ENCODE results near the gene ADARB2.

ADARB2 gene

DNA sequence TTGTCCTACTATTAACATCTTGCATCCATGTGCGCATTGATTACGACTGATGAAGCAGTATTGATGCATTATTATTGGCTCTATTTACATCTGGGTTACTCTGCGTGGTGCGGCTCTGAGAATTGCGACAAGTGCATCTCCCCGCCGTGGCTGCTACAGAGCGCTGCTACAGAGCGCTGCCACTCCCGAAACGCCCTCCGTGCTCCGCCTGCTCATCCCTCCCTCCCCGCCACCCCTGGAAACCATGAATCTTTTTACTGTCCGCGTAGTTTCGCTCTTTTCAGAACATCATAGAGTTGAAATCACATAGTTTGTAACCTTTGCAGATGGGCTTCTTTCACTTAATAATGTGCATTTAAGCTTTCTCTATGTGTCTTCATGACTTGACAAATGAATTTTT, 74.1 kb downstream of the ADARB2 start:
- no peak for DNase-seq (ENCODE audit: low read depth)

DNA sequence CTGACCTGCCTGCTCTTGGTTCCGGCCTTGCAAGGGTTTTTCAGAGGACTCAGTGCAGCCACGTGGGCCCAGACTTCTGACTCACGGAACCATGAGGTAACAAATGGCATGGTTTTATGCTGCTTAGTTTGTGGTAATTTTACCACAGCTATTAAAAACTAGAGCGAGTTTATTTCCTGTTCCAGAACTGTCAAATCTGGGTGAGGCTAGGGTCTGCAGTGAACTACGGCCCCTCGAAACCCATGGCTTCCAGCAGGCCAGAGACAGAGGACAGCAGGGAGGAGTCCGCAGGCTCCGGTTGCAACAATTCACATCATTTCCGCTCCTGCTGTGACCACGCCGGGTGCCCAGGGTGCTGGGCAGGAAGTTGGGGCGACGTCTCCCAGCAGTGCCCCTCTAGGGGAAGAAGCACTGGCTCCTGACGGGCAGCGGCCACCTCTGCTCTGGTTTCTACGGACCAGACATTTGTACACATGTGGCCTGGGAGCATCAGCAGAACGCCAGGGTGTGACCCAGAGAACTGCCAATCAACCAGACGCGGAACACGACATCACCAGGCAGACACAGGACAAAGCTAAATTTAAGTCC, 74.8 kb downstream of the ADARB2 start:
- DNase-seq (ENCODE audit: low read depth), result no peak

DNA sequence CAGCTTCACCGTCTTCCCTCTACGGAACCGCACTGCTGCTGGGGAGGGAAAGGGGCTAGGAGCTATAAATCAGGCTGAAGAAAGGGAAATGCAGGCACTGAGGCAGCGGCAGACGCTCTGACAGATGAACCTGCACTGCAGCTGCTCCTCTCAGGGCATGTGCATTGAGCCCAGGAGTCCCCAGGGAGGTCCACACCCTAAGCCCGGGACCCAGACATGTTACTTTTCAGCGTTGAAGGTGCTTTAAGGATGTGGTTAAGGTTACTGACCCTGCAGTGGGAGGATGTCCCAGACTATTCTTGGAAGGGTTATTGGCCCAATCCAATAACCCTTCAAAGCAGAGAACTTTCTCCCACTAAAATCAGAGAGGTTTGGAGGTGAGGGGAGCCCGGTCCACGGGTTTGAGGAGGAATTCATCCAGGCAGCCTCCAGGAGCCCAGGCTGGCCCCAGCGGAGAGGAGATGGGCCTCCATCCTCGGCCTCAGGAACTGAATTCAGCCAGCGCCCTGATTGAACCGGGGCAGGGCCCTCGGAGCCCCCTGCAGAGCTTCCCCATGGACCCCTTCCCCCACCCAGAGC, 75.4 kb downstream of the ADARB2 start:
- no peak for DNase-seq (ENCODE audit: low read depth)

DNA sequence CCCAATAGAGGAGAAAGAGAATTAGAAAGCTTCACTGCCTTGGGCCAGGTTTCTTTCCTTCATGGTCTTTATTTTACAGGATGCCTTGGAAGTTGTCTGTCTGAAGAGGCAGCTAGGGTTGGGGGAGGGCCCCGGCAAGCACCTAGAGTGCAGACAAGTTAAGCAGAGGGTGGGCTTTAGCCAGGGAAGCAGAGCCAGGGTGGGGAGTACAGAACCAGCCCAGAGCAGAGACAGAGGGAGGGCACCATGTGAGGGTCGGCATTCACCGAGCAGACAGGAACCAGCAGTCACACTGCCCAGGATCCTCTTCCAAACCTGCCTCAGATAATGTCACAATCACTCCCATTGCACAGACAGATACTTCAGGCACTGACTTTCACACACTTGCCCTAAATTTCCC, 75.9 kb downstream of the ADARB2 start:
- DNase-seq (ENCODE audit: low read depth), result no peak

DNA sequence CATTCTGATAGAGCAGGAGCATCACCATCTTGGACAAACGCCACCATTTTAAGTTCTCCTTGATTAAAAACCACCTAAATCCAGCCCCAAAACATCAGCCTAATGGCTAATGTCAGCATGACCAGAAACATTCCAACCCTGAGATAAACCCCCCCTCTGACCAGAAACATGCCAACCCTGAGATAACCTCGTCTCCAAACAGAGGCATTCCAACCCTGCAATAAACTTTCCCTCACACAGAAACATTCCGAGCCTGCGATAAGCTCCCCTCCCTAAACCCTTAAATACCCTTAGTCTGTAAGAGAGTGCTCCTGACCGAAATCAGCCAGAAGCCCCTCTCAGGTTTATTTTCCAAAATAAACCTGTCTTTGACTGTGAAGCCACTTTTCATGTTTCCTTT, 76.5 kb downstream of the ADARB2 start:
- no peak for DNase-seq (ENCODE audit: low read depth)

DNA sequence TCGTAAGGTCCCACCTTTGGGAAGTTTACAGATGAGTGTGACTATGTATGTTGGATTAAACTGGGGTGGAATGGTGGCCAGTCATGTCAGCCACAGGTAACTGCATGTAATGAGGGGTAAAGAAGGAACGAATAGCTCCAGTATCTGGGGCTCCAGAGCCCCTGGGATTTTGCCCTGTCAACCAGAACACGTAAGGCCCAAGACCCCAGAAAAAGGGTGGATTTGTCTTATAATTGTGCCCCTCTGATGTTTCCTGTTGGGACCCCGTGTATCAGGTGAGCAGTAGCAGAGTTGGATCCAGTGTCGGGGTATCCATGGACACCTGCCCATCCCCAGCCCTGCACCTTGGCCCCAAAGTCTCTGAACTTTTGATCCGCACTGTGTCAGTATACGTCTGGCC, 76.9 kb downstream of the ADARB2 start:
- DNase-seq (ENCODE audit: low read depth), result no peak

DNA sequence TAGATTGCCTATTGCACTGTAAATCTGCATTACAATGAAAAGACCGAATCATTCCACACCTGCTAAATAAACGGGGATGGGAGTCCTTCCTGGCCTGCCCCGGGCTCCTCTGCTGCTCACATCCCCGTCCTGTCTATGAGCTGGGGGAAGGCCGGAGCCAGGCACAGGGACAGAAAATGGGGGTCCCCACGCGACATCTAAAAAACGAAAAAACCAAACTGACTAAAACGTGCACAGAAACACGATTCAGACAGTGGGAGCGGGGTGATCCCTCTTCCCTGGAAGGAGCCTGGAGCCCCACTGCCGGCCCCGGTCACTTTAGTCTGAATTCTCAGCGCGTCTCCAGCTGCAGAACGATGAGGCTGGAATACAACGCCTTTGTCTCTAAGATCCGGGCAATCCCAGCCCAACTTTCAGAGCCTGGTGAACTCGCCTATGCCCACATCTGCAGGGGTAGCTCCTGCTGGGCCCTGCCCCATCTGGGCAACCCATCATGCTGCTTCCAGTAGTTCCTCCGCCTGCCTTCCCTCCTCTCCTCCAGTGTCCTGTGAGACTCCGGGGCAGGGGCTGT, 78.0 kb downstream of the ADARB2 start:
- no peak for DNase-seq (ENCODE audit: low read depth)

DNA sequence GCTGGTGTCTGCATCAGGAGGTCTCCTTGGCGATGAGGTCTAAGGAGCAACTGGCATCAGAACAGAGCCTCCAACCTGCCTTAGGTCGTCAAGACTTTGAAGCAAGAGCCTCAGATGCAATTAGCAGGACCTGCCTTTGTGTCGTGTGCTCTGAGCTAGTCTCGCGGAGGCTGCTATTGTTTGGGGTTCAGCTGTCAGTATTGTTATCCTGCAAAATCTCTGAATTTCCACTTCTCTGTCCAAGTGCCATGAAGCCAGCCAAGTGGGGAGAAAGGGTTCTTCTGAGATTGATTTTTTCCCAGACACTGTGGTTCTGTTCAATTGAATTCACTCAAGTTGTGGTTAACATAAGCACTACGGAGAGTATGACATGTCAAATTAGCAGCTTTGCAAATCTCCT, 78.7 kb downstream of the ADARB2 start:
- DNase-seq (ENCODE audit: low read depth), result no peak

DNA sequence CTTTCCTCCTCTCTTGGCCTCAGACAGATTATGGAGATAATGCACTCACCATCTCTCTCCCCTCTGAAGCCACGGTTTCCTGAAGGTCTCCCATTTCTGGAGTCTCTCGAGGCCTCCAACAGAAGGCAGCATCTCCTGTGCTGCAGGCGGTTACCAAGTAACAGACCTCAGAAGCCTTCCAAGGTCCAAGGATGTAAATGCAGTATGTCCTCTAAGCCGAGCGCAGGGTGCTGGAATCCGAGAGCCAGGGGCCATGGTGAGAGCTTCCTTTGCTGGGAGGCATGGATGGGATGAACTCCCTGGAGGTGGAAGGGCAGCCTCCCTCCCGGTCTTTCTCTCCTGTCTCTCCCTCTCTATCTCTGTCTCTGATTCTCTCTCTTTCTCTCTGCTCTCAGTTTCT, 79.8 kb downstream of the ADARB2 start:
- DNase-seq (ENCODE audit: low read depth), result no peak

DNA sequence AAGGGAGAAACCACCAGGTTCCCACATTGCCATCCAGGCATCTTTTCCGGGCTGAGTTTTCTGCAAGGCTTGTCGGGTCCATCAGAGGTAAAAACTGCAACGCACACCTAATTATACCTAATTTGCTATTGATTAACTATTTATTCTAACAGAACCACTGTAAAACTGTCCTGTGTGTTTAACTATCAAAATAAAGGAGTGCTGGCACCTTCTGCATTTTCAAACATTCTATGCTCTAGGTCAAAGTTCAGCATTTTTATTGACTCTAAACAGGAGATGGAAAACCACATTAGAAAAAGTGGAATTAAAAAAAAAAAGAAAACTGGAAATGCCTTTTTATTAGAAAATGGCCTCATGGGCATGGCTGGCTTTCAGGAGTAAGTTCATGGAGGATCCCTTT, 82.0 kb downstream of the ADARB2 start:
- no peak for DNase-seq (ENCODE audit: low read depth)

DNA sequence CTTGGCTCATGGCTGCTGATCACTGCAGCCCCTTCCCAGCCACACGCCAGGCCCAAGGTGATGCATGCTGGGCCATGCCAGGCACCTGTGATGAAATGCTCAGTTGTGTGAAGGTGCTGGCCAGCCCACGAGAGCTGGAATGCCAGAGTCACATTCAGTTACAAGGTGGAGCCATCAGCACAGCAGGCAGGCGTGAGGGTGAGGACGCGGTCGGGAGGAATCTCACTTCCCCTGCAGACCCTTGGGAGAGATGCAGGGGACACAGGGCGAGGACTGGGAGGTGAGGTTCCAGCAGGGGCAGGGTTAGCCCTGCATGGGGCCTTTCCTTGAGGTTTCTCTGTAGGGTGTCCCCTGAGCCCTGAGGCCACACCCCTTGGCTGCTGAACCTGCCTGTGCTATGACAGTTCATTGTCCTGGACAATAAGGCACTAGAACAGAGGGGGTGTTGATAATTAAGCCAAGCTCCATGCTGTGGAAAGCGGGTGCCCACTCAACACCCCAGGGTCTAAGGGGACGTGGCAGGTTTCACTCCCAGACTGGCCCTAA, 82.4 kb downstream of the ADARB2 start:
- no peak for DNase-seq (ENCODE audit: low read depth)

DNA sequence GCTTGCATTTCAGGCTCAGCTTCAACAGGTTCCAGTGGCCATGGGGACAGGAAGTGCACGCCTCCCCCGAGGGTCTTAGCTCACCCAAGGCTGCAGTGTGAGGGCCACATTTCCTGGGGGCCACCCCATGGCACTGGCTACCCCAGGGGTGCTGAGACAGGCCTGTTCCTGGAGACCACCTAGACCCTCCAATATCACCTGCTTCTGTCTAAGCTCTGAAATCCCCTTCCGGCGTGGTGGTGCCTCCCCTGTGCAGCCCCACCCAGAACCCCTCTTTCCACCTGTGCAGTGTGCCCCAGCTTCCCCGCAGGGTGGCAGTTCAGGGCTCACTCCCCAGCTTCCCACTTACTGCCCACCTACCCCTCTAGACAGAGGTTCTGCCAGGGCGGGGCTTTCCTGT, 83.1 kb downstream of the ADARB2 start:
- no peak for DNase-seq (ENCODE audit: low read depth)

DNA sequence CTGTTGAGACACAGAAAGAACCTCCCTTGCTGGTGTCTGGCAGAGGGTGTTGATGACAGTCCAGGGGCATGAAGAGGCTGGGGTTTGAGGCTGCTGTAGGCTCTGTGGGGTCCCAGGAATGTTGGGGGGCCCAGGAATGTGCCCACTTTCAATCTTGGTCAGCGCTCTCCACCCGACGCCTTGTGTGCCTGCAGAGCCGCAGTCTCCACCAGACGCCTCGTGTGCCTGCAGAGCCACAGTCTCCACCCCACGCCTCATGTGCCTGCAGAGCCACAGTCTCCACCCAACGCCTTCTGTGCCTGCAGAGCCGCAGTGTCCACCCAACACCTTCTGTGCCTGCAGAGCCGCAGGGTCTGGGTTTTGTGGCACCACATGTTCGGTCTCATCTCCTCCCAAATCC, 84.0 kb downstream of the ADARB2 start:
- DNase-seq (ENCODE audit: low read depth), result no peak

DNA sequence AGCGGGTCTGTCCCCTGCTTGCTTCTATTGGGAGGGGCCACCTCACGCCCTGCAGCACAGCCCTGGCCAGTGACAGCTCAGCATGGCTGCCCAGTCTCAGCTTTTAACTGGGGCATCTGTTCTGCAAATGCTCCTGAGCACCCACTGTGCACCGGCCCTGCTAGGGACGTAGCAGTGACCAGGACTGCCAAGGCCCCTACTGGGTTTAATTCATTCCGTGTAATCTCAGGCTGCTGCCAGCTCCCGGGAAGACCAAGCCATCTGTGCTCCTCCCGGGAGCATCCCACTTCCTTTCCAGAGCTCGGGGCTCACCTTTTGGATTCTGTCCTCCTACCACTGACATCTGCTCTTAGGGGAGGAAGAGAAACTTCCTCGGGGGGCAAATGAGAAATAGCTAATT, 85.2 kb downstream of the ADARB2 start:
- DNase-seq (ENCODE audit: low read depth), result no peak

DNA sequence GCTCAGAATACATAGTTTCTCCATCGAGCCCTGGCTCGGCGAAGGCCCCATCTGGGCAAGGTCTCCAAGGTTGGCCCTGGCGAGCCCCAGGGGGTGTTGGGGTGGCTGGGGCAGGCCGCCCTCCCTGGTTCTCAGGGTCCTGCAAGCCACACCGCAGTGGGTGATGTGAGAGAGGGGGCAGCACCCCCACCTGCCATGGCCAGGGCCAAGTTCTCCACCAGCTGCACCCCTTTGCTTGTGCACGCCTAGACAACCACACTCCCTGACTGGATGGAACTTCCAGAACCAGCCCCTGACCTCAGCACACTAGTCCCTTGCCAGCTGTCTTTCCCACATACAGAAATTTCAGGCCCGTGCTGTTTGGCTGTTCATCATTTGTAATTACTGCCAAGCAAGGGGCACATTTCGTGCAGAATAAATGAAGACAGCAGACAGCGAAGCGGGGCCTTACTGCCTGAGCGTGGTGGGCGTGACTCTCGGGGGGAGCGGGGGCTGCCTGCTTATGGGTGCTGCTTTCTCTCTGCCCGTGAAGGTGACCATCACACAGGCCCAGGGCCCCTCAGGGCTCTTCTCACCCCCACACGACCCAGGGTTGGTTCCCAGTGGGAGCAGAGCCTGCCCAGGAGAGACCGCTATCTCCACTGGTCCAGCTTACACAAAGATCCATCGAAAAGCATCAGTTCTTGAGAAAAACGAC, 85.9 kb downstream of the ADARB2 start:
- DNase-seq (ENCODE audit: low read depth), result no peak

DNA sequence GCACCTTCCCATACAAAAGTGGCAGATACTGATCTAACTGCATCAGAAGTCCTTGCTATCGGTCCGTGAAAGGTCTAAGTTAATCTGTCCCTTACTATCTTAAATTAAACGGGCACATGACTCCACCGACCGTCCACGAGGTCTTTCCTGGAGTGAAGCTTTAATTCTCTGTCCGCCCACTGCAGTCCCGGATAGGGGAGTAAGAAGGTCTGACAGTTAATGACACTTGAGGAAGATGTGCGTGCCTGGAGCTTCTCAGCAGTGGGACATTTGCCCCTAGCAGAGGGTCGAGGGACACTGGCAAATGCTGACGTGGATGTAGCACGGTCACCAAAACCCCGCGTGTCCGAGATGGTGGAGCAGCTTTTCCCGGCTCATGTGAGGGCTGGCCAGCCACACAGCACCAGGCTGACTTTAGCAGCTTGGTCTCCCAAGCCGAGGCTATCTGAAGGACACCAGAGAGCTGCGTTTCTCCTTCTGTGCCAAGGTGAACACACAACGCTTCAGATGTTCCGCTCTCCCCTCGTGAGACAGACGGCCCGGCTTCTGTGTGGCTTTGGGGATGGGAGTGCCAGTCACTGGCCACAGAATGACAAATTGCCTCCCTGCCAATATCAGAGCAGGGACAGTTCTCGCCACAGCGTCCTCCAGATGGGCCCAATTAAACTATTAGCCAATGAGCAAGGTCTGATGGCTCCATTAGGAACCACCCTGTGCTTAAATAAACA, 86.6 kb downstream of the ADARB2 start:
- DNase-seq (ENCODE audit: low read depth), result no peak

DNA sequence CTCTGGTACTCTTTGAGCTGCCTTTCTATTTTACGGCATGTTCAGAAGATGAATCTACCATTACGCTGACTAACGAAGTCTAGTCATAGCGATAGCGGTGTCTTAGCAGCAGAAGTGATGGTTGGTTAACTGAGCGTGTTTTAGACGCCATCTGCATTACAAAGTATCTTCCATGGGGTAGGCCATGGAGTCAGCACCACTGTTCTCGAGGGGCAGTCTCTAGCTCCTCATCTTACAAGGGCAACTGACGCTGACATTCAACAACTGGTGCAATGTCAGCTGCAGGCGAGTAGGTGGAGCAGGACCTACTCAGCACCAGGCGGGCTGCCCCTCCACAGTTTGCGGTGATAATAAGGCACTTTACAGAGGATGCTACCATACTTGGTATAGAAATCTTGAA, 88.7 kb downstream of the ADARB2 start:
- no peak for DNase-seq (ENCODE audit: low read depth)

DNA sequence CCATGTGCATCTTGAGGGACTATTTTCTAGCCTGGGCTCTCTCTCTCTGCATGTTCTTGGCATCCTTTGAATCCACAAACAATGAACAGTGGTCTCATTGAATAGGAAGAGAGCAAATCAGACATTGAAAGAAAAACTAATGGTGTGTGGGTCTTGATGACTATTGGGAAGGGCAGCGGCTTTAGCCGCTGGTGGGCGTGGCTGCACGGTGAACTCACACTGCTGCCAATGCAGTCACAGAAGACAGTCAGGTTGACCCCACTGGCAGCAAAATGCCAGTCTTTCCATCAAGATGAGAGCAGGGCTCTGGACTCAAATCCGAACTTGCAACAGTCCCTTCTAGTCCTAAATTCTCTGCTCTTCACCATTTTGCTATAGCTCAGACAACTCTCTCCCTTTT, 91.0 kb downstream of the ADARB2 start:
- DNase-seq (ENCODE audit: low read depth), result no peak

DNA sequence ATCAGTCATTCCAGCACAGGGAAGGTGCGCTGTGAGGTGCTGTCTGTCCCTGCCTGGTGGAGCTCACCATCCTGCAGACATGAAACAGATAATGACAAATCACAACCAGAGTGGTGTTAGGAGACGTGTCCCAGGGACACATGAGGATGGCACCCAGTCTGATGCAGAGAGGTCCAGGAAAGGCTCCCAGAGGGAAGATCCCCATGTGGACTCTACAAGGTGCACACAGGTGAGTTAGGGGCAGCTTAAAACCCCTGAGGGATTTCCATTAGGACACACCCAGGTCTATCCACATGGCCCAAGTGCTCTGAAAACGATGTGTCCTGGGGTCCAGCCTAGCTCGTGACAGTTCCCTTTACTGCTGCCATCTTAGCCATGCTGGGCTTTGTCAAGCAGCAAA, 91.4 kb downstream of the ADARB2 start:
- no peak for DNase-seq (ENCODE audit: low read depth)

DNA sequence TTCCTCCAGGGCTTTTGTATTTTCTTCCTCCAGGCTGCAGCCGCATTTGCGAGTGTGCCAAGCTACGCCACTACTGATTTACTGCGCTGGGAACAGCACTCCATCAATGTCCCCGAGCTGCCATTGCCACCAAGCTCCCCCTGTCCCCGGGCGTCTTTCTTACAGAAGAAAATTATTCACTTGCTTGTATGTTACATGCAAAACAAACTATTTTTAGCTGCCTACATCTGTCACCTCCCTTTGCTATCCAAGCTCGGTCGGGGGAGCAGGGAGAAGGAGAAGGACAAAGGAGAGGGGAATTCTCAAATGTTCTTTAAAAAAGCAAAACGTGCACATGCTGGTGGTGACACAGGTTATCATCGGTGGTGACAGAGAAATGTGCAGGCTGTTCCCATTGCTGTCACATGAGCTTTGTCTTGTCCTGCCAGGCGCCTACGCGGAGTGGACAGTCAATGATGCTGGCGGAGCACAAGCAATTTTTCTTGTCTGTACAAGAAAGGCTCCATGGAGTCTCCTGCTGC, 93.1 kb downstream of the ADARB2 start:
- DNase-seq (ENCODE audit: low read depth), result no peak

DNA sequence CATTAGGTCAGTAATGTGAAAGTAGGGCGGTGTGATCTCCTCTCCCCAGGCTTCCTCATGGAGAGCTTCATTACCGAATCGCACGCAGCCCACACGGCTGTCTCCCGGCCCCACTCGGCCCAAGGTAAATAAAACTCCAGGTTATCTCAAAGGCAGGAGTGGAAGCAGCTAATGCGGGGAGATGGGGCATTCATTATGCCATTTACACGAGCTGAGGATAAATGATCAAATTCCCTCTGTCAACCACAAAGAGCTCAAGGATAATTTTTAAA, 93.5 kb downstream of the ADARB2 start:
- no peak for DNase-seq (ENCODE audit: low read depth)

DNA sequence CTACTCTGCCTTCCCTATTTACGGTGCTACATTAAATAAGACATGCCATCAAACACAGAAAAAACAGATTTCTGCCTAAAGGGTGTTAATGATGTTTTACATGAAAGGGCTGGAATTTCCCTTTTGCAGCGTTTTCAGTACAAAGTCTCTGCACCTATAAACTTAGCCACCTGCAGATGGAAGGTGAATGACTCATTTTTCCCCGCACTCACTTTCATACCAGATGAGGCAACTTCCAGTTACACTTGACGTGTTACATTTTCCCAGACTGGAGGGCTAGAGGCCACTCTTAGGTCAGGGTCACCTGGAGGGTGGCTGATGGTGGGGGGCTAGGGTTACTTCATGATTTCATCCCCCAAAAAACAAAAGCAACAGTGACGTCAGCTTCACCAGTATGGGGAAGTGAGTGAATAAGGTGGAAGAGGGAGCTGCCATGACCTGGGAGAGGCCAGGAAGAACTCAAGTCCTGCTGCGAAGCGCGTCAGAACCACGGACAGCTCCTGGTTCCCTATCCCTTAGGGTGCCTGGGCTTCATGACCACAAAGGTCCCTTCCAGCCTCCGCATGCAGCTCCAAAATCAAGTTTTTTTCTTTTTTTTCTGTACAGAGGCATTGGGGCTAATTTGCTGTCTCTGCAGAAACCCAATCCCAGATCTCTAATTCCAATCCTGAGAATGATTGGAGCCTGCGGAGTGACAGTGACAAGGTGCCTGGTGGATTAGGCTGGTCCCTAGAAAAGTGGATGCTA, 94.0 kb downstream of the ADARB2 start:
- no peak for DNase-seq (ENCODE audit: low read depth)

All from T follicular helper cell (primary cell).